GM19023 (cell line): ENCODE measurements around the gene TMEM176A.
"Not testable (repeated sequence)": the region's sequence is repeated elsewhere in the genome, so short reads cannot be mapped to it uniquely, and the experiment has no call there.

ENCODE experiments used
- ATAC-seq: cut with Tn5 transposase; IDR thresholded peaks from one replicate; pipeline ENCODE4 v1.9.1; 2021; ENCODE audit warnings: mild to moderate bottlenecking, moderate library complexity; ENCODE audit not compliant: unreplicated experiment

Gene TMEM176A, protein sequence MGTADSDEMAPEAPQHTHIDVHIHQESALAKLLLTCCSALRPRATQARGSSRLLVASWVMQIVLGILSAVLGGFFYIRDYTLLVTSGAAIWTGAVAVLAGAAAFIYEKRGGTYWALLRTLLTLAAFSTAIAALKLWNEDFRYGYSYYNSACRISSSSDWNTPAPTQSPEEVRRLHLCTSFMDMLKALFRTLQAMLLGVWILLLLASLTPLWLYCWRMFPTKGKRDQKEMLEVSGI

DNA sequence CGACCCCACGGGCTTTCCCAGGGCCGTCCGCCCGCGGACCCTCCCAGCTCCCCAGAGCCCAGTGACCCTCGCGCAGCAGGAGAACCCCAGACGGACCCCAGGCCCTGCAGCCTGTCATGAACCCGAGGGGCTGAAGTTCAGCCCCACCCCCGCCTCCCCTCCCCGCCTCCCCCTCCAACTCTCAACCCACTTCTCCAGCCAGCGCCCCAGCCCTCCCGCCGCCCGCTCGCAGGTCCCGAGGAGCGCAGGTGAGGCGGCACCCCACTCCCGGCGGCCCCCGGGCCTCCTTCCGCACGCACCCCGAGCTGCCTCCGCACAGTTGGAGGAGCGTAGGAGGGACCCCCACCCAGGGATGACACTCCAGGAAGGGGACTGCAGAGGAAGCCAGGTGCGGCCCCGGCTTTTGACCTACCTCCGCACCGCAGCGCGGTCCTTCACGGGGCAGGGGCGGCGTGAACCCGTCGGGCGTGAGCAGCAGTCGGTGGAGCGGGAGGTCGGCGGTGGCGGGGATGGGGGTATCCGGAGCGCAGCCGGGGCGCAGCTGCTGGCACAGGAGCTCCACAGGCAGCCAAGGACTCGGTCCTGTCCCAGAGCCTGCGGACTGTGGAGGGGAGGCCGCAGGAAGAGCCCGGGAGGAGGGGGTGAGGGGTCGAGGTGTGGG, at the start of gene TMEM176A:
TSS of gene TMEM176A (plus strand) at position 189 of the 661 bp plus-strand sequence. CDS start 782 bp downstream, outside the sequence.
- ATAC-seq = no peak

DNA sequence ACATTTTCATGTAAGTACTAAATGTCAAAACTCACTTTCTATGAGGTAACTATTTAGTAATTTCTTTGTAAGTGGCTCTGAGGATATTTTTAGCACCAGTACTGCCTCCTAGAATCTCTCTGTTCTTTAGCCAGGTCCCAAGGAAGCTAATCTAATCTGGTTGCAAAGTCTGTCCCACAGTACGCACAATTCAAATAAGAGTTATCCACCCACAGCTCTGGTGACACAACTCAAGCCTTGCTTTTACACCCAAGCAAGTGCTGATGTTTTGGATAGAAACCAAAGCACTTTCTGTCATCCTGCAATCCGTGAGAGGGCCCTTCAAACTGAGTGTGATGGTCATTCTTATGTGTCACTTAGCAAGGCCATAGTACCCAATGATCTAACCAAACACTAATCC, 48.9 kb upstream of the TMEM176A start:
- ATAC-seq = no peak

DNA sequence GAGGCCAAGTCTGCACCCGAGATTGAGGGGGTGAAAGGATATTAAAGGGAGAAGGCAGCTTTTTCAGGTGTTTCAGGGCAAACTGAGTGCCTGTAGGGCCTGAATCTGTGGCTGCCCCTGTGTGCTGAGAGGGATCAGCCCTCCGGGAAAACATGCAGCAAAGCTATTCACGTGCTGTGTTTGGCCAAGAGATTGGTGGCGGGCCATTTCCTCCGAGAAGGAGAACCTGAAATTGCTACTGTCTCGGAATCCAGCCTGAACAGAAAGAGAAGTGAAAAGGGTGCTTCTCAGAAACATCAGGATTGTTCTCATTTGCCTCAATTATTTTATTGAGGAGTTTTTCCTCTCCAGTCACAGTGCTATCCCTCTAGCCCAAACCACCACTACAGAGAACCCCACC, 47.3 kb upstream of the TMEM176A start:
- no peak for ATAC-seq

DNA sequence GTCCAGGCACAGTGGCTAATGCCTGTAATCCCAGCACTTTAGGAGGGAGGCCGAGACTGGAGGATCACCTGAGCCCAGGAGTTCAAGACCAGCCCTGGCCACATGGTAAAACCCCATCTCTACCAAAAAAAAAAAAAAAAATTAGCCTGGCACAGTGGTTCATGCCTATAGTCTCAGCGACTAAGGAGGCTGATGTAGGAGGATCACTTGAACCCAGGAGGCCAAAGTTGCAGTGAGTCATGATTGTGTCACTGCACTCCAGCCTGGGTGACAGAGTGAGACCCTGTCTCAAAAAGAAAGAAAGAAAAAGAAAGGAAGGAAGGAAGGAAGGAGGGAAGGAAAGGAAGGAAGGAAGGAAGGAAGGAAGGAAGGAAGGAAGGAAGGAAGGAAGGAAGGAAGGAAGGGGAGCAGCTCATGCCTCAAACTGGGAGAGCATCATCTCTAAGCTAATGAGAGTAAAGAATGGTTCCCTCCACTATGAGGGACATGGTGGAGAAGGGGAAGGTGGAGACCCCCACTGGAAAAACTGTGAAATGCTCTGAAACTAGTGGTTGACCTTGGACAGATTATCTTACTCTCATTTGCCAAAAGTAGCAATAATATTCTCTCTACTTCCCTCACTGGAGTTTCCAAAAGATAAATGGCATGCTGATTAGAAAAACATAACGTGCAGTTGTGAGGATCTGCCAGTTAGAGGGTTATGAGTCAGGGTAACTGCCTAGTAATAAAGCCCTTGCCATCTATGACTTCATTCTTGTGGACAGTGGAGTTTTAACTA, 46.6 kb upstream of the TMEM176A start:
- ATAC-seq = no peak

DNA sequence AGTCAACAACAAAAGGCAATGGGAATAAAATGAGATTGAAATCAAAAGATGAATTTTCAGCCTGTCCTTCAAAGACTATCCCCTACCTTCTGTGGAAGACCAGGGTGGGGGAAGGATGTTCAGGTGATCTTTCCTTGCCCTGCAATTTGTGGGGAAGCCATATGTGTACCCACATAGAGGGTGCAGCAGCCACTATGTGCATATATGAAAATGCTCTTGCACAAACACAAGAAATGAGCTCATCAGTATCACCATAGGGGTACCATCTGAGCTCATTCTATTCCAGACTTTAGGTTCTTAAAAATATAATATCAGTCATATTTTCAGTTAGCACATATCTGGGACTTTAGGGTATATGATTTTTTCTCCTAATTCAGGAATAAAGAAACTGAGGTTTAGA, 45.6 kb upstream of the TMEM176A start:
- no peak for ATAC-seq

DNA sequence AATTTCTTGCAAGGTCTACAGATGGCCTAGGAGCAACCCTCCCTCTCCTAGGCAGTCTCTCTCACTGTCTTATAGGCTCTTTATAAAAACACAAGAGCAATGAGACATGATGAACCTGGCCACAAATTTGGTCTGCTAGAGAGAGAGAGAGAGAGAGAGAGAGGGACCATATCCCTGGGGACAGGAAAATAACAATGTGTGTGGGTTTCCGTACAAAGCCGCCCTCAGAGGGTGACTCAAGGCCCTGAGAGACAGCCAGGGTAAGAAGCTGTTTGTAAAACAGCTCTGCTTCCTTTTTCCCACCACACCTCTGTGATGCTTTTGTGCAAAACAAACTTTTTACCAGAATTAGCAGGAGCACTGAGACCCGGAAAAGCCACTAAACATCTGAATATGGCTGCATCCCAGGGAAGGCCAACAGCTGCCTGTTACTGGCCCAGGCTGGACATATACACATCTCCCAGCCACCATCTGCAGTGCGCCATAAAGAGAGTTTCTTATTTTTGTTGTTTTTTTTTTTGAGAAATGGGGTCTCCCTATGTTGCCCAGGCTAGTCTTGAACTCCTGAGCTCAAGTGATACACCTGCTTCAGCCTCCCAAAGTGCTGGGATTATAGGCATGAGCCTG, 45.0 kb upstream of the TMEM176A start:
- ATAC-seq = no peak

DNA sequence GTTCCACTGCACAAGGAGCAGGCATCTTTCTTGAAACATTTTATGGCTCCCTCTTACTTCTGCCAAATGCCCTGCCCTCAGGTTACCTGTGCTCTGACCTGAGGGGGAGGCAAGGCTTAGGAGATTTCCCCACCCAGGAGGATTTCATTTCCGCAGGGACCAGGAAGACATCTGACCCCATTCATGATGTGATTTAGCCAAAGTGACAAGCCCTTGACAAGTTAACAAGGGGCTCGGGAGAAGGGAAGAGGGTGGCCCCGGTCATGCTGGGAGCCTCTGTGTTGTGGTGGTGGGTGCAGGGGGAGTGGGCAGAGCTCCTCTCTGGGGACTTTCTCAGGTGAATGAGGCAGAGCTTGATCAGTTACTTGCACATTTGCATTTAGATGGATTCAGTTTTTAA, 44.4 kb upstream of the TMEM176A start:
- ATAC-seq = no peak

DNA sequence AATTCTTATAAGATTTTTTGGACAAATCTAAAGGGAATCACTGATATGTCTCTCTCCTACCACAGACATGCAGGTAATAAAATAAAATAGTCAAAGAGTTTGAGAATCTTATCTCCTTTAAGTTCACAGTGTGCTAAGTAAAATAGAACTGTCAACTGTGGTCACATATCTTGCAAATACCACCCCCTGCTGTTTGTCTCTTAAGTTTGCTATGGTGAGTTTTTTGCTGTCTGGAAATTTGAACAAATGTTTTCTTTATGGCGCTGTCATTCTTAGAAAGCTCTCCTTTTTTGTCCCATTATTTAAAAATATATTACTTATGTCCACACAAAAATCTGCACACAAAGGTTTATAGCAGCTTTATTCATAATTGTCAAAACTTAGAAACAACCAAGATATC, 43.7 kb upstream of the TMEM176A start:
- no peak for ATAC-seq

DNA sequence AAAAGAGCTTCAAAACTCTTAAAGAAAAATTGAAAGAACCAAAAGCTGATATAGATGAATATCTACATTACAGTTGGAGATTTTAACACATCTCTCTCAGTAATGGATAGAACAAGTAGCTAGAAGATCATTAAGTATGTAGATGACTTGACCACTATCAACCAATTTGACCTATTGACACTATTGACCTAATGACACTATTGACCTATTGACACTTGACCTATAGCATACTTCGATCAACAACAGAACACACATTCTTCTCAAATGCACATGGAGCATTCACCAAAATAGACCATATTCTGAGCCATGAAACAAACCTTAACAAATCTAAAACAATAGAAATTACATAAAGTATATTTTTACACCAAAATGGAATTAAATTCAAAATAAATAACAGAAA, 41.1 kb upstream of the TMEM176A start:
- no peak for ATAC-seq

DNA sequence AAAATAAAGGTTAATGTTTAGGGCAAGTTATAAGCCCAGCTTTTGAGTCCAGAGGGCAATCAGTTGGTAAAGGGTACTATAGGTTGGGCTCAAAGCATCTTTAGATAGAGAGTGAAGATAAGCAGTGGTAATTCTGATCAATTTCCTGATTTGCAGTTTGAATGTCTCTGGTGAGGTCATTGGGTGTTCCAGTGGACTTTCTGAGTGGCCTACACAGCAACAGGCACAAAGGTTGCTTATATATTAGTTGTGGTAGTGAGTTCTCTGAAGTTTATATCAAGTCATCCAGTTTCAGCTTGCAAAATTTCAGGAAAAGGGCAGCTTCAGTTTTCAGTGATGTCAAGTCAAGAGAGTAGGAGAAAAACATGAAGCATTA, 34.2 kb upstream of the TMEM176A start:
- no peak for ATAC-seq

DNA sequence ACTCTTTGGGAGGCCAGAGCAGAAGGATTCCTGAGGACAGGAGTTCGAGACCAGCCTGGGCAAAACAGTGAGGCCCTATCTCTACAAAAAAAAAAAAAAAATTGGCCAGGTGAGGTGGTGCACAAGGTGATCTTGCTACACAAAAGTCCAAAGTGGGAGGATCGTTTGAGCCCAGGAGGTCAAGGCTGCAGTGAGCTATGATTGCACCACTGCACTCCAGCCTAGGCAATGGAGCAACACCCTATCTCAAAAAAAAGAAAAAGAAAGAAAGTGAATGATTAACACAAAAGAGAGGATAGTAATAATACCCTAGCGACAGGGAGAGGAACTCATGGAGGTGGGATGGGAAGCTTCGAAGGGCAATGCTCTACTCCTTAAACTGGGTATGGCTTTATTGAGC, 30.8 kb upstream of the TMEM176A start:
- ATAC-seq = no peak

DNA sequence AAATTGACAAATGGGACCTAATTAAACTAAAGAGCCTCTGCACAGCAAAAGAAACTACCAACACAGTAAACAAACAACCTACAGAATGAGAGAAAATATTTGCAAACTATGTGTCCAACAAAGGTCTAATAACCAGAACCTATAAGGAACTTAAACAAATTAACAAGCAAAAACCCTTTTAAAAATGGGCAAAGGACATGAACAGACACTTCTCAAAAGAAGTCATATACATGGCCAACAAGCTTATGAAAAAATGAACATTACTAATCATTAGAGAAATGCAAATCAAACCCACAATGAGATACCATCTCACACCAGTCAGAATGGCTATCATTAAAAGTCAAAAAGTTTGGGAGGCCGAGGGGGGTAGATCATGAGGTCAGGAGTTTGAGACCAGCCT, 26.4 kb upstream of the TMEM176A start:
- not testable (repeated sequence) for ATAC-seq

DNA sequence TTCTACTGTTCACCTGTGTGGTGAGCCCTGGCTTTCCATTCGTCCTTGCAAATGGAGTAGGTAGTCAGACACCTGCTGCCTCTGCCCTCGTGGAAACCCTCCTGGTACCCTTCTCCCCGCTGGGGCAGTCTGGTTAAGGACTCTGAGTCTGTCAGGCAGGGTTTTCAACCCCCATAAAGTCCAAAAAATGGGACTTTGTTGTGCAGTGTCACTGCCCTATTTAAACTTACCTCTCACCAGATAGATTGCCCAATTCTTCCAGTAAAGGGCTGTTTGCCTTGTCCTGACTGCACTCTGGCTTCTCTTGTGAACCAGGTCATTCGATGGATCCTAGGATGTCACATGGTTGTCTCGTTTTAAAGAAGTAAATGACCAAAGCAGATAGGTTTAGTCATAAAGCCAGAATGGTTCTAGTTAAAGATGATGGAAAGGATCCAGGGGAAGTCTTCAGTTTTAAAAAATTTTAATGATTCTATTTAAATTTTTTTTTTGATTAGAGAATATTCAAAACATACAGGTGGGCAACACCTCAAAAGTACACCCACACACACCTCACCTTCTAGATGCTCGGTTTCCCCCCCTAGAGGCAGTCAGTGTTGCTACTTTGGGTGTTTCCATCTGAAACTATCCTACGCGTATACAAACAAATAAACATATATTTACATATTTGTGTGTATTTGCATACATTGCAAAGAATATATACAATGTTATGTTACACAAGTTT, 22.4 kb upstream of the TMEM176A start:
- ATAC-seq = no peak

DNA sequence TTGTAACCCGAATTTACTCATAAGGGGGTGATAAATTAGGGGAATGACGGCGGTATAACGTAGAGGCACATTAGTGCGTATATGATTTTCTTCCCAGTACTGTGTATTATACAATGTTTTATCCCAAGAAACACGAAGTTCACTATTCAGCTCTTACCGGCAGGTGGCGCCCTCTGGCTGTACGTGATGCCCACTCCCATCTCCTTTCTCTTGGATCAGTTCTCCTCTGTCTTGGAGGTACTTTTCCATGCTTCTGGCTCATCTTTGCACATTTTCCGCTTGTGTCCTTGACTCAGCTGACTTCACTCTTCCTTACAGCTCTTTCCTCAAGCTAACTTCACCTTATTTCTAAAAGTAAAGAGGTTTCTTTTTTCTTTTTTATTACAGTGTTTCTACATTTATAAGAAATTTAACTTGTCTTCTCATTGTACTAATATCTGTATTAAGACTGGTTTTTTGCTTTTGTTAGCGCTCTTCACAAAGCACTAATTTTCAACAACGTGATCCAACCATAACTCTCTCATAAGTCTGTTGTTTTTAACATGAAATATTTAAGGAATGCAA, 21.7 kb upstream of the TMEM176A start:
- ATAC-seq = no peak

DNA sequence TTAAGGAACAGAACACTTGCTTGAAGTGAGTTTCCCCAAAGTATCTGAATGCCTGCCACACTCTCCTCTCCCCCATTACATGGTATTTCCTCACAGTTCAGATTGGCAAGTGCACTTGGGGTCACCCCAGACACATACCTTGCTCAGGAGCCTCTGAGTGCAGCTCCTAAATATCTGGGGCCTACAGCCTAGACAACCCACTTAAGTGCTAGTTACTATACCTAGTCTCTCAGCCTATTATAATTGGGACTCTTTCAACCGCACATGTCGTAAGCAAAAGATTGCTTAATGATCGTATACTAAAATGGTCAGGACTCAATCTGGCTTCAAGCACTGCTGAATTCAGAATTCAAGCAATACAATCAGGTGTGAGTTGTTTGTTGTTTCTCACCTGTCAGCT, 20.3 kb upstream of the TMEM176A start:
- ATAC-seq = no peak

DNA sequence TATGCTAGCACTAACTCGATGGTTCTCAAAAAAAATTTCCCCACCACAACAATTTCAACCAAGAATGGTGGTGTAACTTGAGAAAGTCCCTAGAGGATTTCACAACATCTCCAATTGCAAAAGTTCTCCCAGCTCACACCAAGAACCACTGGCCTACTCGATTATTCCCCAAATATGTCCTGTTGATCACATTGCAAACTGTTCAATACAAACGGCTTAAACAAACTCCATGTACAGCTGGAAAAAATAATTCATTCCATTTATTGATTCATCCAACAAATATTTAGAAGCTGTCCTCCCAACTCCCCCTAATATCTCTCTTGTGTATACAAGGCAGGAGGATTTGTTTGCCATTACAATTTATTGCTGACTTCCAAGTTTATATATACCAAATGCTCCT, 19.5 kb upstream of the TMEM176A start:
- ATAC-seq = no peak

DNA sequence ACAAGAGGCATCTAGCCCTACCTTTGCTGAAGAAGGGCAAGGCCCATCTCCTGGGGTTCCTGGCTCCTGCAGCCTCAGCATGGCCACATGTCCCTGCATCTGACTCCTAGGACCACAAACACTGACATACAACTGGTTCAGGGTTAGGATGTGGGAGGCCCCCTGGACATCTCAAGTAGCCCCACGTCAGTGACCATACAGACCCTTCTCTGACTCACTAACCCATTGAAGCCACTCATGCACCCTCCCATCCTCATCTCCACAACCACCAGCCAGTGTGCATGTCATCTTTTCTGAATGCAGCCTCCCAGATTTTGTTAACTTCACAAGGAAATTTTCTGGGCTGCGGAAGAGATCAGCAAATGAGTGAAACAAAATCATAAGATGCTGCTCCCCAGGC, 18.6 kb upstream of the TMEM176A start:
- ATAC-seq = no peak

DNA sequence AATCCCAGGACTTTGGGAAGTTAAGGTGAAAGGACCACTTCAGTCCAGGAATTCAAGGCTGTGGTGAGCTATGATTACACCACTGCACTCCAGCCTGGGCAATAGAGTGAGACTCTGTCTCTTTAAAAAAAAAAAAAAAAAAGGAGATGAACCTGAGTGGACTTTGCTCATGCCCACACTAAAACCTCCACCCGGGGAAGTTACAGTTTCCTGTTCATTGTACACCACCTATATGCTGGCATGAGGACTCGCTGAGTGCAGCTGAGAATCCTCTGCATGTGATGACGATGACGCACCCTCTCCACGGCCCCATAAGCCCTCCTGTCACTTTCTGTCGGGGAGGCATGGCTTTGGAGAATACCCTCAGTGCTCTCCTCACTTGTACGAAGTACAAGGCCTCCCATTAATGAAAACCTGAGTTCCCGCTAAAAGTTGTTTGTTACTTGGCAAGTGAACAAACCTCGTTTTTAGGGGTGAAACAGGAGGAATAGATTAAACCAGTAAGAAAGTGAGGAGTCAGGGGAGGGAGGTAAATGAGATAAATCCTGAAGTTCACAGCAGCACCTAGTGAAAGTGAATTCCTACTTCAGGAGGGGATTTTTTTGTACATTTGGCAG, 16.3 kb upstream of the TMEM176A start:
- peak; percentile 51 for ATAC-seq

DNA sequence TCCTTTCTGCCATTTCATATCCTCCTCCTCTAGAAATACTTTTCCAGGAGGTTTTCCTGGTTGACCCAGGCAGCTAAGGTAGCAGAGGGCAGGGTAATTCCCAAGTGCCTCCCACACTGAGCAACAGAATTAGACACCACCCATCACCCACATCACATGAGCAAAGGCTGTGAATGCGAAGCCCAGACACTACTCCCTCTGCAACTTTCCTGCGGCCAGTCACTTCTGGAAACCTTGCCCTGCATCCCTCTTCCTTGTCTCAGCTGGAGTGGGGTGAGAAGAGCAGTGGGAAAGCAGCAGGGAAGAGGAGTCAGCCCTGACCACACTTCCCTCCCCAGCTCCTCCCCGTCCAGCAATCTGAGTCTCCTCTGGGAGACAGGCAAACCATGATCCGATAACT, 15.6 kb upstream of the TMEM176A start:
- ATAC-seq = no peak
